Trophoblast cell (in vitro differentiated cells and primary cell): ENCODE data around the gene FEM1B.

ENCODE experiments used
- DNase-seq, 2 donors: peaks; one replicate each; pipeline ENCODE4 v3.0.0-alpha.2; 2016
- H2AFZ ChIP-seq: 2 replicates; pipeline ENCODE4 v1.6.1; 2013; ENCODE audit warnings: low read length, moderate library complexity, mild to moderate bottlenecking; ENCODE audit not compliant: insufficient read depth, poor library complexity
- H2AK5ac ChIP-seq: 2 replicates; pipeline ENCODE4 v1.6.1; 2013; ENCODE audit warnings: mild to moderate bottlenecking, low read length
- H2BK120ac ChIP-seq: 2 replicates; pipeline ENCODE4 v1.6.1; 2013; ENCODE audit warnings: low read length, mild to moderate bottlenecking, moderate library complexity; ENCODE audit not compliant: insufficient read depth, poor library complexity
- H2BK12ac ChIP-seq: 2 replicates; pipeline ENCODE4 v1.6.1; 2013; ENCODE audit warnings: mild to moderate bottlenecking, low read length, moderate library complexity
- H2BK5ac ChIP-seq: 2 replicates; pipeline ENCODE4 v1.6.1; 2013; ENCODE audit warnings: low read length, low read depth, moderate library complexity, mild to moderate bottlenecking; ENCODE audit not compliant: poor library complexity
- H3K14ac ChIP-seq: 2 replicates; pipeline ENCODE4 v1.6.1; 2013; ENCODE audit warnings: mild to moderate bottlenecking, low read length
- H3K18ac ChIP-seq: 2 replicates; pipeline ENCODE4 v1.6.1; 2013; ENCODE audit warnings: mild to moderate bottlenecking, low read length
- H3K23ac ChIP-seq: 2 replicates; pipeline ENCODE4 v1.6.1; 2013; ENCODE audit warnings: low read length
- H3K27ac ChIP-seq: 2 replicates; pipeline ENCODE4 v1.5.1; 2013; ENCODE audit warnings: low read depth, mild to moderate bottlenecking, inconsistent platforms, low read length, moderate library complexity
- H3K27me3 ChIP-seq: 2 replicates; pipeline ENCODE4 v1.6.1; 2013; ENCODE audit warnings: inconsistent platforms, mild to moderate bottlenecking, low read length, moderate library complexity; ENCODE audit not compliant: insufficient read depth
- H3K36me3 ChIP-seq, 2 experiments: 1 replicate in 1 of 2; 2 replicates in 1 of 2; pipeline ENCODE4 v1.6.1; 2013; ENCODE audit warnings: low read length in 2 of 2, mild to moderate bottlenecking in 2 of 2, moderate library complexity in 1 of 2; ENCODE audit not compliant: insufficient read depth in 2 of 2, control insufficient read depth in 1 of 2
- H3K4ac ChIP-seq: 2 replicates; pipeline ENCODE4 v1.6.1; 2013; ENCODE audit warnings: low read depth, mild to moderate bottlenecking, low read length, moderate library complexity
- H3K4me1 ChIP-seq, 2 experiments: 1 replicate in 1 of 2; 2 replicates in 1 of 2; pipeline ENCODE4 v1.6.1; 2013; ENCODE audit warnings: low read length in 2 of 2, mild to moderate bottlenecking in 2 of 2, moderate library complexity in 1 of 2; ENCODE audit not compliant: insufficient read depth in 2 of 2, control insufficient read depth in 1 of 2
- H3K4me2 ChIP-seq: 2 replicates; pipeline ENCODE4 v1.6.1; 2013; ENCODE audit warnings: inconsistent platforms, mild to moderate bottlenecking, low read length, moderate library complexity
- H3K4me3 ChIP-seq: 2 replicates; pipeline ENCODE4 v1.5.1; 2013; ENCODE audit warnings: mild to moderate bottlenecking, low read depth, low read length, inconsistent platforms
- H3K79me1 ChIP-seq: one replicate; pipeline ENCODE4 v1.6.1; 2013; ENCODE audit warnings: low read length
- H3K79me2 ChIP-seq: 2 replicates; pipeline ENCODE4 v1.6.1; 2013; ENCODE audit warnings: low read length, mild to moderate bottlenecking; ENCODE audit not compliant: control insufficient read depth, insufficient read depth, poor library complexity
- H3K9ac ChIP-seq: 2 replicates; pipeline ENCODE4 v1.6.1; 2013; ENCODE audit warnings: mild to moderate bottlenecking, low read length
- H3K9me3 ChIP-seq: 2 replicates; pipeline ENCODE4 v1.6.1; 2013; ENCODE audit warnings: low read depth, mild to moderate bottlenecking, control low read depth, inconsistent platforms, low read length; ENCODE audit not compliant: insufficient read depth
- H4K12ac ChIP-seq: 2 replicates; pipeline ENCODE4 v1.6.1; 2013; ENCODE audit warnings: low read depth, mild to moderate bottlenecking, low read length, moderate library complexity
- H4K8ac ChIP-seq: 2 replicates; pipeline ENCODE4 v1.6.1; 2013; ENCODE audit warnings: low read depth, mild to moderate bottlenecking, low read length, moderate library complexity
- H4K91ac ChIP-seq: one replicate; pipeline ENCODE4 v1.6.1; 2013; ENCODE audit warnings: low read depth, mild to moderate bottlenecking, low read length, moderate library complexity
- WGBS: extraction: QIAGEN DNeasy Blood & Tissue Kit; methylation state at CpG from one replicate; pipeline ENCODE4 v1.1.7; 2013; ENCODE audit warnings: missing lambda C conversion rate; ENCODE audit not compliant: insufficient read length, insufficient coverage; ENCODE audit errors: extremely low coverage; 5-methylcytosine and 5-hydroxymethylcytosine counted together

FEM1B gene

GRCh38 chr15:68321229-68321628 is 43.7 kb downstream of the FEM1B start:
- H3K79me1 ChIP-seq = no peaks in the 10 kb centered on the region
- H4K91ac ChIP-seq = no peak overlapping the region
- H2BK120ac ChIP-seq = no peak overlapping the region
- H3K27me3 ChIP-seq = no peaks in the 10 kb centered on the region
- H4K8ac ChIP-seq = no peak overlapping the region
- no peak overlapping the region for H4K12ac ChIP-seq
- no CpG with 5 or more reads among the region's 7 CpGs for WGBS
- H2AK5ac ChIP-seq = no peak overlapping the region
- no peaks in the 10 kb centered on the region for H3K4me1 ChIP-seq
- no peaks in the 10 kb centered on the region for H3K79me2 ChIP-seq
- H2BK12ac ChIP-seq = no peak overlapping the region
- no peak overlapping the region for H2BK5ac ChIP-seq
- no peak overlapping the region for H2AFZ ChIP-seq
- no peak overlapping the region for H3K4me2 ChIP-seq
- H3K9ac ChIP-seq = no peak overlapping the region
- DNase-seq = no peak
- no peak overlapping the region for H3K23ac ChIP-seq
- no peaks in the 10 kb centered on the region for H3K36me3 ChIP-seq
- no peak overlapping the region for H3K18ac ChIP-seq
- no peak overlapping the region for H3K4ac ChIP-seq
- H3K14ac ChIP-seq = no peak overlapping the region
- H3K4me3 ChIP-seq = no peak overlapping the region
- peaks cover 4% of the 10 kb centered on the region for H3K9me3 ChIP-seq
- H3K27ac ChIP-seq = no peak overlapping the region

GRCh38 chr15:68322796-68323195 is 45.3 kb downstream of the FEM1B start:
- Histone ChIP-seq H3K23ac (no peak overlapping the region), H3K4me2 (no peak overlapping the region), H2BK120ac (no peak overlapping the region), H2AK5ac (no peak overlapping the region), H2BK12ac (no peak overlapping the region), H4K8ac (no peak overlapping the region), H3K79me1 (no peaks in the 10 kb centered on the region), H3K4me1 (no peaks in the 10 kb centered on the region), H3K18ac (no peak overlapping the region), H3K9me3 (peaks cover 4% of the 10 kb centered on the region), H3K14ac (no peak overlapping the region), H2BK5ac (no peak overlapping the region), H3K27ac (no peak overlapping the region), H3K9ac (no peak overlapping the region), H3K4me3 (no peak overlapping the region), H3K79me2 (no peaks in the 10 kb centered on the region), H3K4ac (no peak overlapping the region), H3K27me3 (no peaks in the 10 kb centered on the region), H3K36me3 (no peaks in the 10 kb centered on the region), H2AFZ (no peak overlapping the region), H4K91ac (no peak overlapping the region), H4K12ac (no peak overlapping the region)
- WGBS = no CpG with 5 or more reads among the region's 9 CpGs
- no peak for DNase-seq

- H3K36me3 ChIP-seq = no peaks in the 10 kb centered on the region
- no peak for DNase-seq
- WGBS = no CpG with 5 or more reads among the region's 4 CpGs
These were observed 48.2 kb downstream of the FEM1B start for GRCh38 chr15:68325726-68326125.

GRCh38 chr15:68326711-68327354 is 49.3 kb downstream of the FEM1B start:
- no peak overlapping the region for H3K14ac ChIP-seq
- no peak overlapping the region for H2BK5ac ChIP-seq
- no peak overlapping the region for H3K4me3 ChIP-seq
- H3K9ac ChIP-seq = no peak overlapping the region
- H3K4me1 ChIP-seq = no peaks in the 10 kb centered on the region
- no peak overlapping the region for H3K27ac ChIP-seq
- no peak overlapping the region for H3K4ac ChIP-seq
- no peak overlapping the region for H4K8ac ChIP-seq
- H3K18ac ChIP-seq = no peak overlapping the region
- no peaks in the 10 kb centered on the region for H3K79me2 ChIP-seq
- WGBS = no CpG with 5 or more reads among the region's 11 CpGs
- no peaks in the 10 kb centered on the region for H3K79me1 ChIP-seq
- H2BK120ac ChIP-seq = no peak overlapping the region
- H3K4me2 ChIP-seq = no peak overlapping the region
- no peak overlapping the region for H2BK12ac ChIP-seq
- no peaks in the 10 kb centered on the region for H3K36me3 ChIP-seq
- H3K23ac ChIP-seq = no peak overlapping the region
- no peaks in the 10 kb centered on the region for H3K9me3 ChIP-seq
- DNase-seq = no peak
- no peak overlapping the region for H4K12ac ChIP-seq
- no peaks in the 10 kb centered on the region for H3K27me3 ChIP-seq
- no peak overlapping the region for H2AK5ac ChIP-seq
- H4K91ac ChIP-seq = no peak overlapping the region
- no peak overlapping the region for H2AFZ ChIP-seq

More at GRCh38 chr15:68325726-68326125, 48.2 kb downstream of the FEM1B start:
- Histone ChIP-seq H3K9ac (no peak overlapping the region), H3K4me3 (no peak overlapping the region), H3K27me3 (no peaks in the 10 kb centered on the region), H2BK12ac (no peak overlapping the region), H2AFZ (no peak overlapping the region), H3K27ac (no peak overlapping the region), H3K18ac (no peak overlapping the region), H4K12ac (no peak overlapping the region), H3K4me2 (no peak overlapping the region), H3K4me1 (no peaks in the 10 kb centered on the region), H3K79me1 (no peaks in the 10 kb centered on the region), H3K4ac (no peak overlapping the region), H2BK120ac (no peak overlapping the region), H3K9me3 (no peaks in the 10 kb centered on the region), H4K8ac (no peak overlapping the region), H2BK5ac (no peak overlapping the region), H3K14ac (no peak overlapping the region), H3K23ac (no peak overlapping the region), H3K79me2 (no peaks in the 10 kb centered on the region), H2AK5ac (no peak overlapping the region), H4K91ac (no peak overlapping the region)
